Liver (tissue), 9 donors: ENCODE results near the gene RUBCN. TPM values are rescaled to one million over a fixed set of nuclear protein-coding genes. Genes with fewer than 3 reads are reported as not detected.

Experiments
- DNase-seq: peaks from one replicate; pipeline ENCODE4 v3.0.0-alpha.2; 2017; ENCODE audit warnings: low spot score
- H3K27ac ChIP-seq, 2 donors: one replicate each; pipeline ENCODE4 v1.7.0; 2013; ENCODE audit warnings: inconsistent platforms in 2 of 2, low read length in 2 of 2, control low read depth in 1 of 2, low read depth in 1 of 2, mild to moderate bottlenecking in 1 of 2
- H3K27me3 ChIP-seq, 4 donors: one replicate each; pipeline versions ENCODE4 v1.6.1 to v1.7.0; 2013; ENCODE audit warnings: low read length in 3 of 4, inconsistent platforms in 1 of 4, mild to moderate bottlenecking in 1 of 4, moderate library complexity in 1 of 4; ENCODE audit not compliant: control insufficient read depth in 4 of 4, insufficient read depth in 4 of 4
- H3K36me3 ChIP-seq, 4 donors: one replicate each; pipeline versions ENCODE4 v1.6.1 to v1.7.0; 2013; ENCODE audit warnings: low read length in 3 of 4, mild to moderate bottlenecking in 3 of 4, low read depth in 1 of 4, moderate library complexity in 1 of 4; ENCODE audit not compliant: control insufficient read depth in 4 of 4, insufficient read depth in 3 of 4
- H3K4me1 ChIP-seq, 4 donors: one replicate each; pipeline versions ENCODE4 v1.6.1 to v1.7.0; 2013; ENCODE audit warnings: low read length in 3 of 4, mild to moderate bottlenecking in 3 of 4, moderate library complexity in 1 of 4; ENCODE audit not compliant: control insufficient read depth in 4 of 4, insufficient read depth in 4 of 4
- H3K4me3 ChIP-seq, 3 donors: one replicate each; pipeline versions ENCODE4 v1.6.1 to v1.7.0; 2013; ENCODE audit warnings: low read length in 3 of 3, control low read depth in 1 of 3, low read depth in 1 of 3, mild to moderate bottlenecking in 1 of 3
- H3K9ac ChIP-seq, 2 donors: one replicate each; pipeline ENCODE4 v1.7.0; 2013; ENCODE audit warnings: low read length in 2 of 2, mild to moderate bottlenecking in 2 of 2, moderate library complexity in 2 of 2, control low read depth in 1 of 2, low read depth in 1 of 2
- H3K9me3 ChIP-seq, 4 donors: one replicate each; pipeline versions ENCODE4 v1.6.1 to v1.7.0; 2013; ENCODE audit warnings: low read length in 3 of 4; ENCODE audit not compliant: control insufficient read depth in 4 of 4
- EGR1 ChIP-seq, 2 donors: IDR thresholded peaks; 2 replicates each; pipeline ENCODE4 v1.6.1; 2016 to 2018; ENCODE audit warnings: antibody characterized with exemption in 2 of 2, low read depth in 2 of 2
- FOXA1 ChIP-seq: IDR thresholded peaks from 2 replicates; pipeline ENCODE4 v1.6.1; 2016; ENCODE audit warnings: antibody characterized with exemption
- FOXA2 ChIP-seq: IDR thresholded peaks from 2 replicates; pipeline ENCODE4 v1.6.1; 2016; ENCODE audit warnings: antibody characterized with exemption
- GABPA ChIP-seq, 2 donors: IDR thresholded peaks in 1 of 2; conservative IDR thresholded peaks in 1 of 2; 2 replicates each; pipeline ENCODE4 v1.6.1; 2016; ENCODE audit warnings: antibody characterized with exemption in 2 of 2, mild to moderate bottlenecking in 1 of 2, moderate library complexity in 1 of 2
- HNF4A ChIP-seq, 2 donors: conservative IDR thresholded peaks; 2 replicates each; pipeline ENCODE4 v1.6.1; 2016; ENCODE audit warnings: antibody characterized with exemption in 2 of 2, mild to moderate bottlenecking in 2 of 2
- HNF4G ChIP-seq: IDR thresholded peaks from 2 replicates; pipeline ENCODE4 v1.6.1; 2016; ENCODE audit warnings: antibody characterized with exemption
- JUND ChIP-seq, 2 donors: IDR thresholded peaks; 2 replicates each; pipeline ENCODE4 v1.6.1; 2016; ENCODE audit warnings: antibody characterized with exemption in 2 of 2
- NR2F2 ChIP-seq: IDR thresholded peaks from 2 replicates; pipeline ENCODE4 v1.6.1; 2016; ENCODE audit warnings: antibody characterized with exemption
- RXRA ChIP-seq, 2 donors: IDR thresholded peaks; 2 replicates each; pipeline ENCODE4 v1.6.1; 2017 to 2018; ENCODE audit warnings: antibody characterized with exemption in 2 of 2, mild to moderate bottlenecking in 1 of 2
- SP1 ChIP-seq: IDR thresholded peaks from 2 replicates; pipeline ENCODE4 v1.6.1; 2018; ENCODE audit warnings: antibody characterized with exemption, mild to moderate bottlenecking
- TAF1 ChIP-seq: conservative IDR thresholded peaks from 2 replicates; pipeline ENCODE4 v1.6.1; 2016; ENCODE audit warnings: antibody characterized with exemption, mild to moderate bottlenecking
- YY1 ChIP-seq: IDR thresholded peaks from 2 replicates; pipeline ENCODE4 v1.6.1; 2016; ENCODE audit warnings: antibody characterized with exemption, mild to moderate bottlenecking
- WGBS: extraction: QIAGEN DNeasy Blood & Tissue Kit; methylation state at CpG from one replicate; pipeline ENCODE4 v1.1.7; 2013; 5-methylcytosine and 5-hydroxymethylcytosine counted together
- polyA plus RNA-seq, 2 donors: library from polyadenylated mRNA; stranded (reverse) in 1 of 2; unstranded in 1 of 2; fragments of 200-250 nt in 1 of 2; fragments of >200 nt in 1 of 2; fragmentation: Nextera tagmentation in 1 of 2; extraction: Ambion mirVana in 1 of 2; gene quantifications; one replicate each; pipeline versions ENCODE4 v1.2.1 to v1.2.3, GENCODE V29; 2013 to 2015
- total RNA-seq, 2 donors: library from RNA; depleted of rRNA; stranded (reverse); fragments of >200 nt; gene quantifications; one replicate each; pipeline ENCODE4 v1.2.3, GENCODE V29; 2014
- TF ChIP-seq, protein P1 (sequence below): fragments of 150-350 bp; IDR thresholded peaks from 2 replicates; pipeline ENCODE4 v1.5.1; 2017; ENCODE audit warnings: improper control_type of control experiment, low read depth, low read length; ENCODE audit not compliant: missing input control
- TF ChIP-seq, protein P2 (sequence below): IDR thresholded peaks from 2 replicates; pipeline ENCODE4 v1.6.1; 2016; ENCODE audit warnings: antibody characterized with exemption
- TF ChIP-seq, protein P3 (sequence below): IDR thresholded peaks from 2 replicates; pipeline ENCODE4 v1.6.1; 2016; ENCODE audit warnings: antibody characterized with exemption
- TF ChIP-seq, protein P4 (sequence below): IDR thresholded peaks from 2 replicates; pipeline ENCODE4 v1.6.1; 2016; ENCODE audit warnings: antibody characterized with exemption, mild to moderate bottlenecking
- TF ChIP-seq, protein P5 (sequence below): IDR thresholded peaks from 2 replicates; pipeline ENCODE4 v1.6.1; 2016; ENCODE audit warnings: antibody characterized with exemption
- donor health status: healthy.
- donor health status: healthy.
- donor health status: healthy.
- donor health status: healthy.
- donor health status: healthy.

The RUBCN gene
- total and polyA plus RNA-seq, 4 donors: 4.1 to 7.0 (median 4.7) TPM

DNA sequence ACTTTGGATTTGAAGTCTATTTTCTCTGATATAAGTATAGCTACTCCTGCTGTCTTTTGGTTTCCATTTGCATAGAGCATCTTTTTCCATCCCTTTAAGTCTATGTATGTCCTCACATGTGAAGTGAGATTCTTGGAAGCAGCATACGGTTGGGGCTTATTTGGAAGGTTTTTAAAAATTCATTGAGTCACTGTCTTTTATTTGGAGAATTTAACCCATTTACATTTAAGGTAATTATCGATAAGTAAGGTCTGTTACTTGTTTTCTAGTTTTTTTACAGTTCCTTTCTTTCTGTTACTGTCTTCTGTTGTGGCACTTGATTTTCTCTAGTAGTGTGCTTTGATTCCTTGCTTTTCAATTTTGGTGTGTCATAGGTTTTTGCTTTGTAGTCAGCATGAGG, 14.0 kb downstream of the RUBCN start (continued):
- TF ChIP-seq, protein P1, sequence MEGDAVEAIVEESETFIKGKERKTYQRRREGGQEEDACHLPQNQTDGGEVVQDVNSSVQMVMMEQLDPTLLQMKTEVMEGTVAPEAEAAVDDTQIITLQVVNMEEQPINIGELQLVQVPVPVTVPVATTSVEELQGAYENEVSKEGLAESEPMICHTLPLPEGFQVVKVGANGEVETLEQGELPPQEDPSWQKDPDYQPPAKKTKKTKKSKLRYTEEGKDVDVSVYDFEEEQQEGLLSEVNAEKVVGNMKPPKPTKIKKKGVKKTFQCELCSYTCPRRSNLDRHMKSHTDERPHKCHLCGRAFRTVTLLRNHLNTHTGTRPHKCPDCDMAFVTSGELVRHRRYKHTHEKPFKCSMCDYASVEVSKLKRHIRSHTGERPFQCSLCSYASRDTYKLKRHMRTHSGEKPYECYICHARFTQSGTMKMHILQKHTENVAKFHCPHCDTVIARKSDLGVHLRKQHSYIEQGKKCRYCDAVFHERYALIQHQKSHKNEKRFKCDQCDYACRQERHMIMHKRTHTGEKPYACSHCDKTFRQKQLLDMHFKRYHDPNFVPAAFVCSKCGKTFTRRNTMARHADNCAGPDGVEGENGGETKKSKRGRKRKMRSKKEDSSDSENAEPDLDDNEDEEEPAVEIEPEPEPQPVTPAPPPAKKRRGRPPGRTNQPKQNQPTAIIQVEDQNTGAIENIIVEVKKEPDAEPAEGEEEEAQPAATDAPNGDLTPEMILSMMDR: no peak
- TF ChIP-seq EGR1 (IDR thresholded peaks at IDR 0.05; ENCODE audit: low read depth in 2 of 2): no peak

DNA sequence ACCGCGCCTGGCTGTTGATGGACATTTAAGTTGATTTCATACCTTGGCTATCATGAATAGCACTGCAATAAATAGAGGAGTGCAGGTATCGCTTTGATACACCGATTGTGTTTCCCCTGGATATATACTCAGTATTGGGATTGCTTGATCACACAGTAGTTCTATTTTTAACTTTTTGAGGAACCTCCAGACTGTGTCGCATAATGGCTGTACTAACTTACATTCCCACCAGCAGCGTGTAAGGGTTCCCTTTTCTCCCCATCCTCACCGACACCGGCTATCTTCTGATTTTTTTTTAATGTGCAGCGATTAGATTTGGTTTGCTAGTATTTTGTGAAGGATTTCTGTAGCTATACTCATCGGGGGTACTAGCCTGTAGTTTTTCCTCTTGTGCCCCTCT, 16.0 kb downstream of the RUBCN start:
- no peaks in the 10 kb centered on the region for H3K27me3 ChIP-seq
- peaks cover 0 to 3% (median 1%) of the 10 kb centered on the region in 4 donors for H3K36me3 ChIP-seq

DNA sequence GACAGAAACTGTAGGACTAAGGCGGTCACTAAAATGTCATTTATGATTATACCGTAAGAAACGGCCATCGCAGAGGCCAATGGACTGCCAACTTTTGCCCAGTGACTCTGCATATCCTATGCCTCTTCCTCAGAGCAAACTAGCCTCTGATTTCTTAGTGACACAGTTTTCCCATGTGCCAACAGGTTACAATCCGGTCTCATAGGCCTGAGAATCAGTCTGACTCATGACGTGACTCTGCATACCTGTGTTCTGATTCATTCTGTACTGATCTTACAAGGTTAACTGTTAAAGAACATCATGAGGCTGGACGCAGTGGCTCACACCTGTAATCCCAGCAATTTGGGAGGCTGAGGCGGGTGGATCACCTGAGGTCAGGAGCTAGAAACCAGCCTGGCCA, 17.8 kb downstream of the RUBCN start:
- TF ChIP-seq FOXA1 (no peak), JUND (IDR thresholded peaks at IDR 0.05) (no peak), RXRA (IDR thresholded peaks at IDR 0.05) (no peak), FOXA2 (no peak), HNF4G (no peak), EGR1 (IDR thresholded peaks at IDR 0.05; ENCODE audit: low read depth in 2 of 2) (no peak), GABPA (IDR thresholded peaks at IDR 0.05 in 1 of 2, conservative IDR thresholded peaks at IDR 0.05 in 1 of 2) (no peak), YY1 (no peak), HNF4A (conservative IDR thresholded peaks at IDR 0.05) (no peak), SP1 (no peak), NR2F2 (no peak), TAF1 (no peak)
- TF ChIP-seq, protein P2, sequence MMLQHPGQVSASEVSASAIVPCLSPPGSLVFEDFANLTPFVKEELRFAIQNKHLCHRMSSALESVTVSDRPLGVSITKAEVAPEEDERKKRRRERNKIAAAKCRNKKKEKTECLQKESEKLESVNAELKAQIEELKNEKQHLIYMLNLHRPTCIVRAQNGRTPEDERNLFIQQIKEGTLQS: no peak
- TF ChIP-seq, protein P3, sequence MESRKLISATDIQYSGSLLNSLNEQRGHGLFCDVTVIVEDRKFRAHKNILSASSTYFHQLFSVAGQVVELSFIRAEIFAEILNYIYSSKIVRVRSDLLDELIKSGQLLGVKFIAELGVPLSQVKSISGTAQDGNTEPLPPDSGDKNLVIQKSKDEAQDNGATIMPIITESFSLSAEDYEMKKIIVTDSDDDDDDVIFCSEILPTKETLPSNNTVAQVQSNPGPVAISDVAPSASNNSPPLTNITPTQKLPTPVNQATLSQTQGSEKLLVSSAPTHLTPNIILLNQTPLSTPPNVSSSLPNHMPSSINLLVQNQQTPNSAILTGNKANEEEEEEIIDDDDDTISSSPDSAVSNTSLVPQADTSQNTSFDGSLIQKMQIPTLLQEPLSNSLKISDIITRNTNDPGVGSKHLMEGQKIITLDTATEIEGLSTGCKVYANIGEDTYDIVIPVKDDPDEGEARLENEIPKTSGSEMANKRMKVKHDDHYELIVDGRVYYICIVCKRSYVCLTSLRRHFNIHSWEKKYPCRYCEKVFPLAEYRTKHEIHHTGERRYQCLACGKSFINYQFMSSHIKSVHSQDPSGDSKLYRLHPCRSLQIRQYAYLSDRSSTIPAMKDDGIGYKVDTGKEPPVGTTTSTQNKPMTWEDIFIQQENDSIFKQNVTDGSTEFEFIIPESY: no peak
- TF ChIP-seq, protein P1: no peak
- TF ChIP-seq, protein P4, sequence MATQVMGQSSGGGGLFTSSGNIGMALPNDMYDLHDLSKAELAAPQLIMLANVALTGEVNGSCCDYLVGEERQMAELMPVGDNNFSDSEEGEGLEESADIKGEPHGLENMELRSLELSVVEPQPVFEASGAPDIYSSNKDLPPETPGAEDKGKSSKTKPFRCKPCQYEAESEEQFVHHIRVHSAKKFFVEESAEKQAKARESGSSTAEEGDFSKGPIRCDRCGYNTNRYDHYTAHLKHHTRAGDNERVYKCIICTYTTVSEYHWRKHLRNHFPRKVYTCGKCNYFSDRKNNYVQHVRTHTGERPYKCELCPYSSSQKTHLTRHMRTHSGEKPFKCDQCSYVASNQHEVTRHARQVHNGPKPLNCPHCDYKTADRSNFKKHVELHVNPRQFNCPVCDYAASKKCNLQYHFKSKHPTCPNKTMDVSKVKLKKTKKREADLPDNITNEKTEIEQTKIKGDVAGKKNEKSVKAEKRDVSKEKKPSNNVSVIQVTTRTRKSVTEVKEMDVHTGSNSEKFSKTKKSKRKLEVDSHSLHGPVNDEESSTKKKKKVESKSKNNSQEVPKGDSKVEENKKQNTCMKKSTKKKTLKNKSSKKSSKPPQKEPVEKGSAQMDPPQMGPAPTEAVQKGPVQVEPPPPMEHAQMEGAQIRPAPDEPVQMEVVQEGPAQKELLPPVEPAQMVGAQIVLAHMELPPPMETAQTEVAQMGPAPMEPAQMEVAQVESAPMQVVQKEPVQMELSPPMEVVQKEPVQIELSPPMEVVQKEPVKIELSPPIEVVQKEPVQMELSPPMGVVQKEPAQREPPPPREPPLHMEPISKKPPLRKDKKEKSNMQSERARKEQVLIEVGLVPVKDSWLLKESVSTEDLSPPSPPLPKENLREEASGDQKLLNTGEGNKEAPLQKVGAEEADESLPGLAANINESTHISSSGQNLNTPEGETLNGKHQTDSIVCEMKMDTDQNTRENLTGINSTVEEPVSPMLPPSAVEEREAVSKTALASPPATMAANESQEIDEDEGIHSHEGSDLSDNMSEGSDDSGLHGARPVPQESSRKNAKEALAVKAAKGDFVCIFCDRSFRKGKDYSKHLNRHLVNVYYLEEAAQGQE: no peak
- TF ChIP-seq, protein P5, sequence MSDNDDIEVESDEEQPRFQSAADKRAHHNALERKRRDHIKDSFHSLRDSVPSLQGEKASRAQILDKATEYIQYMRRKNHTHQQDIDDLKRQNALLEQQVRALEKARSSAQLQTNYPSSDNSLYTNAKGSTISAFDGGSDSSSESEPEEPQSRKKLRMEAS: no peak
- Histone ChIP-seq H3K9ac (no peak overlapping the region), H3K4me1 (no peaks in the 10 kb centered on the region), H3K36me3 (peaks cover 0 to 3% (median 2%) of the 10 kb centered on the region in 4 donors), H3K27me3 (no peaks in the 10 kb centered on the region), H3K9me3 (no peaks in the 10 kb centered on the region), H3K4me3 (no peak overlapping the region), H3K27ac (no peak overlapping the region)
- 95% methylated on average over 8 of the region's 8 CpGs for WGBS
- DNase-seq: no peak

More for the DNA sequence above, 16.0 kb downstream of the RUBCN start:
- Histone ChIP-seq H3K9ac (no peak overlapping the region), H3K27ac (no peak overlapping the region), H3K4me1 (no peaks in the 10 kb centered on the region), H3K9me3 (no peaks in the 10 kb centered on the region), H3K4me3 (no peak overlapping the region)
- 92% methylated on average over 10 of the region's 10 CpGs for WGBS
- DNase-seq: no peak
- TF ChIP-seq TAF1 (no peak), SP1 (no peak), HNF4G (no peak), HNF4A (conservative IDR thresholded peaks at IDR 0.05) (no peak)
